Endothelial cell of umbilical vein (primary cell): ENCODE results near the gene UBAC1. TPM values are rescaled to one million over a fixed set of nuclear protein-coding genes. Genes with fewer than 3 reads are reported as not detected.
"Not testable (repeated sequence)": the region's sequence is repeated elsewhere in the genome, so short reads cannot be mapped to it uniquely, and the experiment has no call there.

Source experiments
- BruUV-seq: library from RNA; stranded (reverse); fragments of 400-500 nt; replicated peaks from 2 replicates; lab custom pipeline; 2021; lab: Mats Ljungman, UMichigan
- CTCF ChIA-PET: fragments of 300-600, 350-600 bp; sonication (Branson Sonifier 250); formaldehyde crosslinking; loops from one replicate; lab custom pipeline; 2021; ENCODE audit warnings: antibody characterized with exemption, inconsistent platforms; lab: Charles Lee
- POLR2A ChIA-PET: fragments of 300-600, 350-600 bp; sonication (Branson Sonifier 250); formaldehyde crosslinking; loops from one replicate; lab custom pipeline; 2021; ENCODE audit warnings: antibody characterized with exemption, inconsistent platforms; lab: Charles Lee
- DNase-seq: peaks from one replicate; pipeline ENCODE4 v3.0.0-alpha.2; 2011; ENCODE audit warnings: low read depth, low spot score
- FAIRE-seq: peaks from 2 replicates; lab custom pipeline; 2011; peaks lifted over from hg19 to GRCh38; lab: Jason Lieb, UNC
- H2AFZ ChIP-seq: 2 replicates; pipeline ENCODE4 v1.6.0; 2012; ENCODE audit warnings: low read depth, low read length, control low read depth, inconsistent platforms
- H3K27ac ChIP-seq: 2 replicates; pipeline ENCODE4 v1.5.1; 2011; ENCODE audit warnings: low read depth, mild to moderate bottlenecking, control low read depth, low read length, moderate library complexity; ENCODE audit not compliant: insufficient read depth
- H3K27me3 ChIP-seq, 2 experiments: 2 replicates each; pipeline versions ENCODE4 v1.6.0 to v1.6.1; 2011; ENCODE audit warnings: low read length in 2 of 2, mixed read lengths in 1 of 2; ENCODE audit not compliant: control insufficient read depth in 2 of 2, insufficient read depth in 2 of 2
- H3K36me3 ChIP-seq, 2 experiments: 2 replicates in 1 of 2; 3 replicates in 1 of 2; pipeline ENCODE4 v1.5.1; 2011; ENCODE audit warnings: low read length in 2 of 2, mild to moderate bottlenecking in 1 of 2, moderate library complexity in 1 of 2; ENCODE audit not compliant: control insufficient read depth in 2 of 2, insufficient read depth in 2 of 2; ENCODE audit errors: extremely low read depth in 1 of 2
- H3K4me1 ChIP-seq: 3 replicates; pipeline ENCODE4 v1.5.1; 2011; ENCODE audit warnings: mild to moderate bottlenecking, low read length; ENCODE audit not compliant: control insufficient read depth, insufficient read depth; ENCODE audit errors: extremely low read depth
- H3K4me2 ChIP-seq: 2 replicates; pipeline ENCODE4 v1.6.1; 2011; ENCODE audit warnings: low read length, control low read depth, mixed read lengths; ENCODE audit not compliant: insufficient read depth
- H3K4me3 ChIP-seq, 3 experiments: fragments of 200-600 bp in 1 of 3; sonication (generic), shearing (Covaris generic) in 1 of 3; replicated peaks in 1 of 3; 2 replicates each; pipeline ENCODE4 v1.5.1; 2011 to 2016; ENCODE audit warnings: control low read depth in 3 of 3, low read length in 3 of 3, mild to moderate bottlenecking in 2 of 3, inconsistent platforms in 1 of 3, low read depth in 1 of 3, moderate library complexity in 1 of 3; ENCODE audit not compliant: insufficient read depth in 1 of 3
- H3K79me2 ChIP-seq: 2 replicates; pipeline ENCODE4 v1.6.0; 2012; ENCODE audit warnings: low read length, inconsistent platforms; ENCODE audit not compliant: control insufficient read depth, insufficient read depth
- H3K9ac ChIP-seq: replicated peaks from 2 replicates; pipeline ENCODE3; 2011; ENCODE audit warnings: low read length, control low read depth; ENCODE audit not compliant: insufficient read depth; ENCODE audit errors: extremely low read depth
- H3K9me1 ChIP-seq: replicated peaks from 3 replicates; pipeline ENCODE4 v1.6.0; 2011; ENCODE audit warnings: mild to moderate bottlenecking, low read length; ENCODE audit not compliant: control insufficient read depth, insufficient read depth; ENCODE audit errors: extremely low read depth
- H3K9me3 ChIP-seq: replicated peaks from 2 replicates; pipeline ENCODE4 v1.5.1; 2012; ENCODE audit warnings: low read length, inconsistent platforms; ENCODE audit not compliant: control insufficient read depth, insufficient read depth
- H4K20me1 ChIP-seq: replicated peaks from 2 replicates; pipeline ENCODE3; 2011; ENCODE audit warnings: mild to moderate bottlenecking, low read length; ENCODE audit not compliant: control insufficient read depth, insufficient read depth; ENCODE audit errors: extremely low read depth
- EZH2 ChIP-seq: IDR thresholded peaks from 2 replicates; pipeline ENCODE4 v1.6.1; 2012; ENCODE audit warnings: borderline replicate concordance, low read depth, mild to moderate bottlenecking, moderate library complexity, low read length, inconsistent platforms; ENCODE audit not compliant: severe bottlenecking
- JUN ChIP-seq: IDR thresholded peaks from 2 replicates; pipeline ENCODE4 v1.6.1; 2011; ENCODE audit warnings: borderline replicate concordance, low read depth; ENCODE audit not compliant: insufficient read length, insufficient read depth
- MAX ChIP-seq: IDR thresholded peaks from 2 replicates; pipeline ENCODE4 v1.6.1; 2011; ENCODE audit not compliant: insufficient read depth, insufficient read length
- POLR2AphosphoS5 ChIP-seq: IDR thresholded peaks from 2 replicates; pipeline ENCODE4 v1.6.1; 2012; ENCODE audit warnings: low read depth, mild to moderate bottlenecking, control low read depth, low read length, moderate library complexity; ENCODE audit not compliant: insufficient read depth
- dilution Hi-C: fragments of 300-500 bp; cut with MboI; formaldehyde crosslinking; loops from one replicate; pipeline ENCODE4 v1.15.0; 2019; ENCODE audit warnings: low sequenced_read_pairs; ENCODE audit not compliant: extremely low pct_ligation_motif_present
- intact Hi-C: fragments of 100-400 bp; cut with micrococcal nuclease; formaldehyde crosslinking; loops from one replicate; pipeline ENCODE4 v1.10.0; 2022
- polyA plus RNA-seq, 4 experiments: library from polyadenylated mRNA; depleted of rRNA in 3 of 4; stranded (reverse) in 3 of 4; unstranded in 1 of 4; fragments of >200 nt; gene quantifications; 2 replicates each; pipeline versions ENCODE4 v1.2.1 to v1.2.3, GENCODE V29; 2011 to 2012; ENCODE audit warnings: missing spikeins in 1 of 4
- total RNA-seq: library from RNA; stranded (reverse); gene quantifications from 2 replicates; pipeline ENCODE4 v1.2.3, GENCODE V29; 2021

The UBAC1 gene
- total and polyA plus RNA-seq, 2 donors (not counting 3 experiments of a cell fraction or from before 2014, with no cell fraction given): 39.5 to 56.7 TPM

GRCh38 chr9:135914921-135915320, 46.3 kb downstream of the UBAC1 start:
- no TSS peak for BruUV-seq
- H3K9me3 ChIP-seq: peaks cover 5% of the 10 kb centered on the region
- H4K20me1 ChIP-seq: no peaks in the 10 kb centered on the region
- H3K36me3 ChIP-seq: peaks cover 4% of the 10 kb centered on the region in 2 experiments
- no peak overlapping the region for H3K4me2 ChIP-seq
- dilution Hi-C loops (no loop called here), intact Hi-C loops (no loop called here)
- no peaks in the 10 kb centered on the region for H3K9me1 ChIP-seq
- no peak overlapping the region for H3K9ac ChIP-seq
- no peak overlapping the region for H3K27ac ChIP-seq
- no peak overlapping the region for H2AFZ ChIP-seq
- FAIRE-seq (no peak), DNase-seq (no peak)
- H3K4me3 ChIP-seq: no peak overlapping the region
- ChIA-PET CTCF (no interaction called here), POLR2A (no interaction called here)
- H3K79me2 ChIP-seq: peaks cover 21% of the 10 kb centered on the region
- no peak for TF ChIP-seq POLR2AphosphoS5
- TF ChIP-seq JUN: no peak
- TF ChIP-seq EZH2: no peak
- no peak for TF ChIP-seq MAX
- H3K27me3 ChIP-seq: no peaks in the 10 kb centered on the region
- no peaks in the 10 kb centered on the region for H3K4me1 ChIP-seq

GRCh38 chr9:135911233-135911632, 49.9 kb downstream of the UBAC1 start:
- DNase-seq, intact Hi-C loops, H4K20me1 ChIP-seq, FAIRE-seq, H3K9me3 ChIP-seq, POLR2A ChIA-PET, H3K27ac ChIP-seq, H3K36me3 ChIP-seq, H3K9me1 ChIP-seq, H3K4me2 ChIP-seq, H3K27me3 ChIP-seq, H3K9ac ChIP-seq, H3K4me3 ChIP-seq, H2AFZ ChIP-seq, BruUV-seq, dilution Hi-C loops, CTCF ChIA-PET: not testable (repeated sequence)
- Histone ChIP-seq H3K79me2 (peaks cover 40% of the 10 kb centered on the region), H3K4me1 (peaks cover 19% of the 10 kb centered on the region)
